Stimulated activated CD4-positive, alpha-beta T cell treated with anti-CD3 and anti-CD28 coated beads, Interleukin-2, amount 100 ng/mL, for 4 hours (primary cell): Measurements from ENCODE around the gene METAP1D.
A peak's percentile ranks its signal among the peaks of the same experiment; 100 is the strongest.

ENCODE experiments used
- DNase-seq: peaks from one replicate; pipeline ENCODE4 v3.0.0-alpha.2; 2020; ENCODE audit warnings: low read depth

Gene METAP1D

DNA sequence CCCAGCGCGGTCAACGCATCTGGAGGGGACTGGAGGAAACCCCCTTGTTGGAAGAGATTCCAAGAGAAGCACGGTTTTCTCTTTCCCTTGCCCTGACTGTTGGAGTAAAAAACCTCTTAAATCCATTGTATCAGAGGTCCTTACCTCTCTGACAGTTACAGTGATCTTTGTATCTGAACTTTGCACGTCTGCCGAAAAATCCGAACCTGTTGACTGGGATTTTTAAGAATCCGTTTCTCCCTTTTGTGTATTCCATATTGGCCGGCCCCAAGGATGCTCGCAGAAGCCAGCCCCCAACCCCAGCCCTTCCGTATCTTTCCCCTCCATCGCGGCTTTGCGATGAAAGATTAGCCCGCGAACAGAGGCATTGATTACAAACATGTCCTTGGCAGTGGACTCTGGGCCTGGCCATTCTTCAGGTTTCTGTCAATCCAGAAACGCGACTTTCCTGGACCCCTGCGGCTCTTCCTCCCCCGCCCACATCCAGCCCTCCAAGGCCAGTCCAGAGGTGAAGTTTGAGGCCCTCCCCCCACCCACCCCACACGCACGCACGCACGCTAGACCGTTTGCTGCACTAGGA, 81.0 kb downstream of the METAP1D start:
- DNase-seq: no peak

- DNase-seq: no peak
These were observed 81.7 kb downstream of the METAP1D start for GRCh38 chr2:172081221-172082022.

DNA sequence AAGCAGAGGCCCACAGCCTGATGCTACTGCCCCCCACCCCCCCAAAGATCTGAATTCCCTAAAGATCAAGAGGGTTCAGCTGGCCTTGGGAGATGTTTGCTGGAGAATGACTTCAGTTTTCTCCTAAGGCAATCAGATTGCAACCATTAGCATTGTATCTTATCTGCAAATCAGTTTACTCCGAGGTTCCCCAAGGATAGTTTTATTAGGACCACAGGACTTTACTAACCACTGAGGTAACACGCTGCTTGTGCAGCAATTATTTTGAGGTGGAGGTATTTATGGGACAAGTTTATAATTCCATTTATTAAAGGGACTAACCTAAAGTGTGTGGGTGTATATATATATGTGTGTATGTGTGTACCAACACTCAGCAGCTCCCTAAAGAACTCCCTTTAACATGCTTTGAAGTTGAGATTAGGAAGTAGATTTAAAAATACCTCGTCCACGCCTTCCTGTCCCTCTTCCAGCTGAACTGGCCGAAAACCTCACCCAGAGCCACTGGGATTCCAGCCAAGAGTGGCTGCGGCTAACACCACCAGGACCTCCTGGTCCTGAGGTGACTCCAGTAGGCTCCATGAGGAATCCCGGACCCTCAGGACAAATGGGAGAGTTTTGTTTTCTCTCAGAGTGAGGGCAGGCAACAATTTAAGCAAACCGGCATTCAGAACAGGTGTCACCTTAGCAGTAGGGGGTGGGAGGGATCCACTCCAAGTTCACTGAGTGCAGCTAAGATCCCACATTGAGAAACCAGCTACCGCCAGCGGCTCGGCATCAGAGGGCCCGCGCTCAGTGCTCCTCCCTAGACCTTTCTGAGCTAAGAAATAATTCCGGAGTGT, 82.6 kb downstream of the METAP1D start:
- no peak for DNase-seq

GRCh38 chr2:172082944-172083627, 83.3 kb downstream of the METAP1D start:
- DNase-seq: no peak

DNA sequence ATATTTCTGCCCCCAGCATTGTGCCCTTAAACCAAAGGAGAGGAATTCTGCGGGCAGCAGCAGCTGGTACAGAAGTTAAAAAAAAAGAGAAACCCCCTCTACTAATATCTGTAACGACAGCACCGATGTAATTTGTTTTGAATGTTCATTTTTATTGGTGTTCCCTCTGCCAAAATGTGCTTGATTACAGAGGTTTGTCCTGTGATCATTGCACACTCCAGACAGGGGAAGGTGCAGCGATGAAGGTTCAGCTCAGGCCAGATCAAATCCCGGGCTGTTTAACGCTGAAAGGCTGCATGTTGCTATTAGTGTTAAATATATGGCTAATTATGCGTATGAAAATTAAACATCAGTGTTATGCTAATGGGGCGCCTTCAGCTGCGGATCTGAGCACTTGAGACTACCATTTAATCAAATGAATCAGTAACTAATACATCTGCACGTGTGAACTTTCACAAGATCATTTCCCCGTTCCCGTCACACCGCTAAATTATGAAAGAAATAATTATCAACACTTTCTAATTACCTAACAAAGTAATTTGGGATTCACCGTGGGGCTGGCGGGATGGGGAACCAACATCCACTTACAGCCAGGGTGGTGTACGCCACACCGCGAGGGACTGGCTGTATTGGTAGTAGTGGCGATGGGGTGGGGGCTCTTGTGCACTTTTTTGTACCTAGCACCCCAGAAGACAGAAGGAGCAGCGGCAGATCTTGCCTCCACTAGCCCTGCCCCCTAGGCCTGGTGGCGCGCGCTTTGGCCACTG, 84.1 kb downstream of the METAP1D start:
- no peak for DNase-seq

DNA sequence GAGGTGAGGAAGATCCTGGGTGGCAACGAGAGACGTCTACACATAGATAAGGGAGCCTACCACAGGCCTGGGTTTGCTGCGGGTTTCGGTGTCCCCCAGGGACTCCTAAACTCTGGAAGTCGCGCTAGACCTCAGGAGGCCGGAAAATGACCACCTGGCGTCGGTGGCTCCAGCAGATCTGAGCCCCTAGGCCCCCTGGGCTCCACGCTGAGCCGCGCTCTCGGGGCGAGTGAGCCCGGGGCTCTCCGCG, 84.6 kb downstream of the METAP1D start:
- no peak for DNase-seq

- no peak for DNase-seq
These were observed 85.1 kb downstream of the METAP1D start for GRCh38 chr2:172084645-172085459.

DNA sequence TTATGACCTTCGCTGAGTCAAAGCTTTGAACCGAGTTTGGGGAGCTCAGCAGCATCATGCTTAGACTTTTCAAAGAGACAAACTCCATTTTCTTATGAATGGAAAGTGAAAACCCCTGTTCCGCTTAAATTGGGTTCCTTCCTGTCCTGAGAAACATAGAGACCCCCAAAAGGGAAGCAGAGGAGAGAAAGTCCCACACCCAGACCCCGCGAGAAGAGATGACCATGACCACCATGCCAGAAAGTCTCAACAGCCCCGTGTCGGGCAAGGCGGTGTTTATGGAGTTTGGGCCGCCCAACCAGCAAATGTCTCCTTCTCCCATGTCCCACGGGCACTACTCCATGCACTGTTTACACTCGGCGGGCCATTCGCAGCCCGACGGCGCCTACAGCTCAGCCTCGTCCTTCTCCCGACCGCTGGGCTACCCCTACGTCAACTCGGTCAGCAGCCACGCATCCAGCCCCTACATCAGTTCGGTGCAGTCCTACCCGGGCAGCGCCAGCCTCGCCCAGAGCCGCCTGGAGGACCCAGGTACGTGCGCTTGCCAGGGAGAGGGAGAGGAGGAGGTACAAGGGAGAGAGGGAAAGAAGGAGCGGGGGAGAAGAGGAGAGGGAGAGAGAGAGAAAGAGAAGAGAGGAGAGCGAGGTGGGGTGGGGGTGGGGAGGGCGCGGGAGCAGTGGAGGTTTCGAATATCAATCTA, 85.9 kb downstream of the METAP1D start, which contains the start of gene DLX1:
DLX1 (plus strand) TSS at position 48 of the 700 bp plus-strand sequence; CDS start at position 219, 171 bp downstream.
- DNase-seq: no peak

DNA sequence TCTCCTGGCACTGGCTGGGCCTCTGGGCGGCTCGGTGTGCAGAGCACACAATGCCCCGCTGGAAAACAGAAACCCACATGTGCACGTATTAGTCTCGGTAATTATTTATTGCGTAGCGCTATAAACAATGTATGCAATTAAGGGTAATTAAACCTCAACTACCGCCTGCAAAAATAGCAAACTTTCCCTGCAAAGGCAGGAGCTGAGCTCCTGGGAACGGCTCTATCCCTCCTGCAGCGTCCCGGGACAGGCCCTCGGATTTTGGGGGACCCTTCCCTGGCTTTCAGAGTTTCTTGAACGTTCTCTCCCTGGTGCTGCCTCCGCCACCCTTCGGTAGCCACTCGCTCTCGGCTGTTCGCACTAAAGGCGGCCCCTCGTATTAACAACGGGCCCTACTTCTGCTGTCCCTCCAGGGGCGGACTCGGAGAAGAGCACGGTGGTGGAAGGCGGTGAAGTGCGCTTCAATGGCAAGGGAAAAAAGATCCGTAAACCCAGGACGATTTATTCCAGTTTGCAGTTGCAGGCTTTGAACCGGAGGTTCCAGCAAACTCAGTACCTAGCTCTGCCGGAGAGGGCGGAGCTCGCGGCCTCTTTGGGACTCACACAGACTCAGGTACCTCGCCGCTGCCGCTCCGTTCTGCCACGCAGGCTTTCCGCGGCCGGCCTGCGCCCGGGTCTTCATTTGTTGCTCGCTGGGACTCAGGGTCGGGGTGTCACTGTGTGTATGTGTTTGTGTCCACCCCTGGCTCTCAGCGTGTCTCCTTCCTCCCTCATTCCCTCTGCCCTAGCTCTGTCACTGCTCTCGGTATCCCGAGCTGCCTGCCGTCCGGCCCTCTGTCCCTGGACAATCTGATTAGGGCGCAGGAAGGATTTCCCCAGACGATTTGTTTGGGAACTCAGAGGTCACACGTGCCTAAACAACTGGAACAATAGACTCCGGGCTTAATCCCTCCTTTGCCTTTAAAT, 86.8 kb downstream of the METAP1D start:
- DNase-seq: peak; percentile 44

GRCh38 chr2:172087207-172087779, 87.5 kb downstream of the METAP1D start:
- no peak for DNase-seq

- DNase-seq: no peak
These were observed 88.1 kb downstream of the METAP1D start for GRCh38 chr2:172087780-172088244.

DNA sequence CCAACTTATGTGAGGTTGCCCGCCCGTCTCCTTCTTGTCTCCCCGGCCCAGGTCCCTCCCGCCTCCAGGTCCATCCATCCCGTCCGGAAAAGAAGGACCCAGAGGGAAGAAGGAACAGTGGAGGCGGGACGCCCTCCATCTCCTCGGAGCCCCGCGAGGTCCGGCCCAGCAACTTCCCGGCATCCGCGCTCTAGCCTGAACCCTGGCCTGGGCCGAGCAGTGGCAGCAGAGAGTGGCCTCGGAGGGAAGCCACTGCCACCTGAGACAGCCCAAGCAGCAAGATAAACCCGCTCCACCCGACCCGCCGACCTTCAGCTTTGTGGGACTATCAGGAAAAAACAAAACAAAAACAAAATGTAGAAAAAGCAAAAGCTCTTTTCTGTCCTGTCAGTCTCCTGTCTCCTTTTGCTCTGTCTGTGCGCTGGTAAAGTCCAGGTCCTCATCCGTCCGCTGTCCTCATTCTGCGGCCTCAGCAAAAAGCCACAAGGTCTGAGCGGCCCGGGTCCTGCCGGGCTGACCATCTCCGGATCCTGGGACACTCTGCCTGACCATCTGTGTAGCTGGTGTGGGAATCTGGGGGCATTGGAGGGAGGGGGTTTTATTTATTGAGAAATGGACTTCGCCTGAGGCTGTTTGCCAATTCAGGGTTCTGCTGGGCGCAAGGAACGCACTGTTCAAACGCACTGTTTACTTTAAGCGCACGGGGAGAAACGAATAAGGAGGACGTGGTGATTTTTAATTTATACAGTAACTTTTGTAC, 88.7 kb downstream of the METAP1D start:
- no peak for DNase-seq

DNA sequence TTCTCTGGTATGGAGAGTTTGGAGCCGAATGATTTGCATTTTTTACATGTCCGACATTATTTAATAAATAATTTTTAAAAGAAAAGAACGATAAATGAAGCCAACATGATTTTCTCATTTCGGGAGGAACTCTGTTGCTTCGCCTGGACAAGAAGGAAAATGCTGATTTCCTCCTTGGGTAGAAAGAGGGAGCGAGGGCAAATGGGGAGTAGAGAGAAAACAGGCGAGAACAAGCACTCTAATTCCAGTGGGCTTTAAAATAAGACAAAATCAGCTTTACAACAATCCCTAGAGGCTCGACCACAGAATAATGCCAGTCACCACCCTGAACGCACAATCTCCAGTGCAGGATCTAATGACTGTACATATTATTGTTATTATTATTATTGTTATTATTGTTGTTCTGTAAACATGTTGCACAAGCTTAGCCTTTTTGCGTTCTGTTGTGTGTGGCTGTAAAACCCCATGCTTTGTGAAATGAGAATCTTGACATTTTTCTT, 89.3 kb downstream of the METAP1D start:
- no peak for DNase-seq

DNA sequence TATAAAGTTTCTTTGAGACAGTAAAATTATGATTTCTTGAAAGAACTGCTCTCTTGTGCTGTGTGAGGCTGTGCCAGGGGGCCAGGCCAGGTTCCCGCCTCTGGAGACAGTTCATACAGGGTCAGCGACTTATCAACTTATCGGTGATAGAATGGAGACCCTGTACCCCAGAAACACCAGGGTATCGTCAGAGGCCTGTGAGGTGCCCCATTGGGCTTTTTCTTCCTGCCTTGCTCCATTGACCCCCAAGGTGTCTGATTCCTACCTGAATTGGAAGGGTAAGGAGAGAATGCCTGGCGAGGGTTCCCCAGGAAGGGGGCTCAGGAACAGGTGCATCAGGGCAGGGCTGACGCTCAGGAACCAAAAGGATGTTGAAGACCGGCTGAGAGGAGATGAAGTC, 89.9 kb downstream of the METAP1D start:
- no peak for DNase-seq

DNA sequence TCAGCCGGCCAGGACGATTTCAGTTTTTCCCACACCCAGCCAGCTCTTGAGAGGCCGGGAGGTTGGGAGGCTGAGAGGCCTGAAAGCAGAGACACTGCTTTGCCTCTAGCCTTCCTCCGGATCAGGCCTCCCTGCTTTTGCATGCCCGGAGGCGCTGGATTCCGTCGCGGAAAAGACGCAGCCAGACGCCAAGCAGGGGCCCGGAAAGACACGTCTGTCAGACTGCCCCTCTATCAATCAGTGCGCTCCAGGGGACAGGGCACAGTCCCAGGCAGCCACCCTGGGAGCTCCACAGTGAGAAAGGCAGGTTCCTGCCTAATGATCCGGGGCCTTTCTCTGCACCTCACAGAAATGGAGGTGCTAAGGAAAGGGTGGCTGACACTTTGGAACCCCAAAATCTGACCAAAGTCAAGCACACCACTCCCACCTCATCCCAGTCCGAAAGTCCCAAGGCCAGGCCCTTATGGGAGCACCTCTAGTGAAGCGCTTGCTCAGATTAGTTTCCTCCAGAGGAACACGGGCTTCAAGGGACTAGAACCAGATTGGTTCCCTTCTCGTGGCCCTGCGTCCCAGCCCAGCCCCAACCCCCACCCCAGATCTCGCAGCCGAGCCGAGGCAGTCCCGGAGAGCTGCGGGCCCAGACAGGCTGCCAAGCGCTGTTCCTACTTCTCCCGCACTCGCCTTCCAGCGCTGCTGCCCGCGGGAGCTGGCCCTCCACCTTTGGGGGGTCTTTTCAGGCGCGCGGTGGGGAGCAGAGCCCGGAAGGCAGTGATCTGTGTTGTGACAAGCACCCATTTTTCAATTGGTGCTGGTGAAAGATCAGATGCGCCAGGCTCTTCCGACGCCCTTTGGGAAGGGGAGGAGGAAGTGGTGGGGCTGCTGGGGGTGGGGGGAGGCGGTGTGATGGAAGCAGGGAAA, 90.5 kb downstream of the METAP1D start:
- no peak for DNase-seq

DNA sequence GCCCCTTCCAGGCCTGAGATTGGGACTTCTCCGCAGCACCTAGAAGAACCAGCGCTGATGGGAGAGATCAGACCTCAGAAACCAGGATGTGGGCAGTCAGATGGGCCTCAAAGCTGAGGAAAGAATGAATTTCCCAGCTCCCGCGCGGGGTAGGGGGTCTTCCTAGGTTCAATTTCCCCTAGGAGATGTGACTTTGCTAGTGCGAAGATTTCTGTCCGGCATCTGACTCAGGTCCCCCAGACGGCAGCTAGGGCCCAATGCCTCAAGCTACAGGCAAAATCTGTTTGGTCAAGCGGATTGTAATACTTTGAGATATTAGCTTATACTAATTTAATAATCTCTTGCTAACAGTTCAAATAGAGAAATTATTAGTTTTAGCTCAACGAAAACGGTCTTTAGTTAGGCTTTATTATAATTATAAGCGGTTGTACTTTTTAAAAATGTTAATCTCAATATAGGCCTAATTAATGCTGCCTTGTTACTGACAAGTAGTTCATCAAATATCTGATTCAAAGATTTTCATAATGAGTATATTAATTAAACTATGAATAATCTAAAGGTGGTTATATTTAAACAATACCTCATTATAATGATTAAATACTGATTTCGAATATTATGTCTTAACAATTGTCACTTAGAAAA, 91.4 kb downstream of the METAP1D start:
- DNase-seq: no peak
